Stromal cell of bone marrow (primary cell): Measurements from ENCODE around the gene SCN4B.
A peak's percentile ranks its signal among the peaks of the same experiment; 100 is the strongest.
"Not testable (repeated sequence)": the region's sequence is repeated elsewhere in the genome, so short reads cannot be mapped to it uniquely, and the experiment has no call there.

Source experiments
- DNase-seq: peaks from one replicate; pipeline ENCODE4 v3.0.0-alpha.2; 2012; ENCODE audit warnings: low read depth

The SCN4B gene

GRCh38 chr11:118152552-118153471, at the start of gene SCN4B:
Gene SCN4B, minus strand, starts transcription at chr11:118152823. Its CDS starts 150 bp downstream, at chr11:118152673.
- DNase-seq = no peak

DNA sequence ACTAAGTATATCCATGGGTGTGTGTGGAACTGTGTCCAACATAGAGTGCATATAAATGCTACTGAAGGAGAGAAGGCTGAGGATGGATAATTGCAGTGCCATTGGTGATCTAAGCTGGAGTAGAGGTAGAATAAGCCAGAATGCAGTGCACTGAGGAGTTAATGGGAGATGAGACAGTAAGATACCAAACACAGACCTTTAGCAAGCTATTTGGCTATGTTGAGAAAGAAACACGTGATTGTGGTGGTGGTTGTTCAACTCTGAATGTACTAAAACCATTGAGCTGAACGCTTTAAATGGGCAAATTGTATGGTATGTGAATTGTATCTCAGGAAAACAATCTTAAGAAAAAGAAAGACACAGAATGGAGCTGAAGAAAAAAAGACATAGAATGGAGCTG, 49.3 kb upstream of the SCN4B start:
- no peak for DNase-seq

DNA sequence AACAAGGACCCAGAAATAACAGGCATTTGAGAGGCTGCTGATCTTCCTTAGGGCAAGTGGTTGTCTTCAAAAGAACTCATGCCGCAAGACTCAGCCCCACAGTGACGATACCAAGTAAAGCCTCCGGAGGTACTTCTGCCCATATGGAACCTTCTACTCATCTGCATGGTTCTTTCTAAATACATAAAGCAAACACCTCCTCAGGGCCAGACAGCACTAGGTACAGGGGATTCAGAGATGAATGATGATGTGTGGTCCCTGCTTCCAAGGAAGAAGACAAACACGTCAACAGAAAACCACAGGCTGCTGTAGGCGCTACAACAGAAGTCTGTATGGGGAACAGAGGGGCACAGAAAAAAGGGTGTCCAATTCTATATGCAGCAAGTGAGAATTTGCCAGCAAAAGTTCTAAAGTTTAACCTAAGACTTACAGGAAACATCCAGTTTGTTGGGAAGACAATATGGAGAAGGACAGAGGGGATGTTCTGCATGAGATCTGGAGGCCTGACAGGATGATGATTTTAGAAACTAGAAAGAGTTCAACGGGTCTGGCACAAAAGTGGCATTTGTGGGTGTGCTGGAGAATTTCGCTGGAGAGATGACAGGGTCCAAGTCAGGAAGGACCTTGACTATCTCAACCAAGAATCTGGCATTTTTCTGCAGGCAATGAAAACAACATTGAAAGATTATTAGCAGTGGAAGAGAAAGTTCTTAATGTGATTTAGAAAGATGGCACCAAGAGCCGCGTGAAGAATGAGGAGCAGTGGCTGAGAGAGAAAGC, 48.5 kb upstream of the SCN4B start:
- no peak for DNase-seq

DNA sequence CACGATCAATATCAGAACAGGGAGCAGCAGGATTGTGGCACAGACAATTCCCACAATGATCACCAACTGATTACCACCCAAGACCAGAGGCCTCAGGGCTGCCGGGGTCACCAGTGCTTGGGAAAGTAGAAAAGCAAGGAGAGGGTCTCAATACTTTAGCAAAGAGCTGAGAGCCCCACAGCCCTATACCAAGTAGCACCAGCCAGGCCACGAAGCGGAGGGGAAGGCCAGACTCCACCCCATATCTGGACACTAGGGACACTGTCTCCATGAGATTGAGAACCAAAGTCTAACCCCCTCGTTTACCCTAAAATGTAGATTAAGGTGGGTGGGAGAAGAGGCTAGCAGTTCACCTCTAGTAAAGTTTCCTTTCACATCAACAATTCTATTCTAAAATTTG, 47.9 kb upstream of the SCN4B start:
- DNase-seq = no peak

DNA sequence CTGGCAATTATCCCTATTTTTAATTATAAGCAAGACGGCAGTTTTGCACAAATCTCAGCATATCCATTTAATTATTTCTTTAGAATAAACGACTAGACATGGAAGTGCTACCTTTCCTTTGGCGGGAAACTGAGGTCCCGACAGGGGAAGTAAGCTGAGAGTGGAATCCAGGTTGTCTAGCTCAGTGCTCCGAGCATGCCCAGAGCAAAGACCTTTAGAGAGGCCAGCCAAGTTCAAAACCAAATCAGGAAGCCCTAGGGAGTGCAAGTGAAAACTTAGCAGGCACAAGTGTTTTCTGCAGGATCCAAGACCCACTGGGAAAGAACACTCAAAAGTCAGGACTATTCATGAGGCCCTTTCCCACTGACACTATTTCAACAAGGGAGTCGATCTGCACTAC, 46.5 kb upstream of the SCN4B start:
- no peak for DNase-seq

DNA sequence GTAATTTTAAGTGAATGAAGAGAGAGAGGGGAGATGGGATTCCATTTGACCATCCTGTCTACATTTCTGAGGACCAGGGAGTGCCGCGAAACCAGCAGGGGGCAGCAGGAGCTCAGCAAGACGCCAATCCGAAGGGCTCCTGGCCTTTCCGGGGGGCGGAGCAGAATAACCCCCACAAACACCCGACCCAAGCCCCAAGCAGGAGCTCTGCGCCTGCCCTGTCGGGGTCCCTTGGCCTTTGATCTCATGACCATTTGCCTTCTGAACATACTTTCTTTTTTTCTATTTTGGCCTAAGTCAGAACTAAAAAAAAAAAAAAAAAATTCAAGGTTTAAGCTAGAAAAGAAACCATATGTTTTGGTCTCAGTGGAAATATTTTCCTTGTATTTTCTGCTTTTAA, 45.7 kb upstream of the SCN4B start:
- DNase-seq = peak; percentile 22

GRCh38 chr11:118194835-118195627, 42.4 kb upstream of the SCN4B start:
- peak; percentile 66 for DNase-seq

DNA sequence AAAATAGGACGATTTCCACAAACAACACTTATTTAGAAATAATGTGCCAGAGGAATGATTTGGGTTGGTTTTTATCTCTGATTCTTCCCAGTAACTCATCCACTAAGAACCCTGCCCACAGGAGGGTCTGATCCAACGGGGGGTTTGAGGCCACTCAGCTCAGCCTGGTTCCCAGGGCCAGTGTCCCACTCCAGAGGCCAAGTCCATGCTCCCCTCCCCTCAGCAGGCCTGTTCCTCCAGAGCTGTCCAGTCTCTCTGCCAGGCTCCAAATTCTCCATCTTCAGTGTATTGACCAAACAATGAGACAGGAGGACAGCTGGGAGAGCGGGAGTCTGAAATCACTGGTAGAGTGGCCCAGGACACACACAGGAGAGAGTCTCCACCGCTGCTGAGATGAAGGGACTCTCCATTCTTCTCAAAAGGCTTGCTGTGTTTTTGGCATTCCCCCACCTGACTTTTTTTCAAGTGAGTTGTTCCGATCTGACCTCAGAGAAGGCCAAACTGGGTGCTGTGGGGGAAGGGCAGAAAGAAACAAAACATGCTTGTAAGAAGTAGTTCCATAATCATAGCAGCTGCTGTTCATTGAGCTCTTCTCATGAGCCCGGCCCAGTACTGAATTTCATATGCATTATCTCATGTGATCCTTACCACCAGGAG, 41.4 kb upstream of the SCN4B start:
- no peak for DNase-seq

DNA sequence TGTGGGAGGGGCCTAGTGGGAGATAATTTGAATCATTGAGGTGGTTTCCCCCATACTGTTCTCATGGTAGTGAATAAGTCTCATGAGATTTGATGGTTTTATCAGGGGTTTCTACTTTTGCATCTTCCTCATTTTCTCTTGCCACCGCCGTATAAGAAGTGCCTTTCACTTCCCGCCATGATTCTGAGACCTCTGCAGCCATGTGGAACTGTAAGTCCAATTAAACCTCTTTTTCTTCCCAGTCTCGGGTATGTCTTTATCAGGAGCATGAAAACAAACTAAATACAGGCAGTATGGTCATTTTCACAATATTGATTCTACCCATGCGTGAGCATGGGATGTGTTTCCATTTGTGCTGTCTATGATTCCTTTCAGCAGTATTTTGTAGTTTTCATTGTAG, 40.2 kb upstream of the SCN4B start:
- DNase-seq = not testable (repeated sequence)

- DNase-seq = not testable (repeated sequence)
Measured at GRCh38 chr11:118190942-118191506, 38.4 kb upstream of the SCN4B start.

DNA sequence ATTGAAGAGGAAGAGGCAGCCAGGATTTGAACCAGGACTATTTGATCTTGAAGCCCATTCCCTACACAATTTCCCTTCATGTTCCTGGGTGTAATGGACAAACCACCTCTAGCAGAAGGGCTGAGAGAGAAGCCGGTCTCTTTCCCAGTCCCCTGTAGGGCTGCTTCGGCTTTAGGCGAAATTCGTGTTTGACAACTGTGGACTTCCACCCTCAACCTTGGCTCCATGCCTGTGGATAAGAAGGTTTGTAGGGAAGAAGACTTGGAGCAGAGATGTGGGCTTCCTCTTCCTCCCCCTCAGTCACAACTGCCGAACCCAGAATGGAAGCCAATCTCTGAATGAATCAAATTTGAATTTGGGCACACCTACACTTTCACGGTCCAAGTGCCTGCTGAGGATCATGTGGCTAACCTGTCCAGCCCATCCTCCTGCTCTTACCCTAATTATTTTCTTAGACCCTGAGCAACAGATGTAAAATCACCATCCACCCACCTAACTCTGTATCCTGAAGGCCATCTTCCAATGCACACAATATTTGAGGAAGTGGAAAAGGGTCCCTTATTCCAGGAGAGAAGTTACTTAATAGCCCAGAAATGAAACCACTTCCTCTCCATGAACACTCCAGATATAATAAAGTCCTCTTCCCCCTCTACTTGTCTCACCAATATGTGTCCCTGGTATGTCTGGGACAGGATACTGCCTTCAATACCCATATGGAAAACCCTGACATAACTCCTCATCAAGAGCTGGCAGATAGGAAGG, 33.9 kb upstream of the SCN4B start:
- DNase-seq = no peak

DNA sequence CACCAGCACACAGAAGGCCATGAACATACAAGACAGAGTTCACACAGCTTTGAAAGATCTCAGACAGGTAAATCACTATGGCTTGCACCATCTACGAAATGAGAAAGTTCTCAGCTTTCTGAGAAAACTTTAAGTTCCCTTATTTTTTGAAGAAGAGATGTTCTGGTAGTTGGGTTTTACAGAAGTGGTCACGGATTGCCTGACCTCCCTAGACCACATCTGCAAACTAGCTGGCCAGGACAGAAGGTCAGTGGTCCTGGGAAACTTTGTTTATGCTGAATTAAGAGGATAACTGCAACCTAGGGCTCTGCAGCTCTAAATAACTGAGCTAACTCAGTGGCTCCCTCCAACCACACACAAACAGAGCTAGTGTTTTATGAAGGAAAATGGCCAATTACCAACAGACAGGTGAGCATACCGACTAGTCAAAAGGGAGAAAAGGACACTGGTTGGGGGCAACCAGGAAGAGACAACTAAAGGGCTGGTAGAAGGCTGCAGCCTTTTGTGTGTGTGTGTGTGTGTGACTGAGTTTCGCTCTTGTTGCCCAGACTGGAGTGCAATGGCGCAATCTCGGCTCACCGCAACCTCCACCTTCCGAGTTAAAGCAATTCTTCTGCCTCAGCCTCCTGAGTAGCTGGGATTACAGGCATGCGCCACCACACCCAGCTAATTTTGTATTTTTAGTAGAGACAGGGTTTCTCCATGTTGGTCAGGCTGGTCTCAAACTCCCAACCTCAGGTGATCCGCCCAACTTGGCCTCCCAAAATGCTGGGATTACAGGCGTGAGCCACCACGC, 32.4 kb upstream of the SCN4B start:
- no peak for DNase-seq

GRCh38 chr11:118183691-118184090, 31.1 kb upstream of the SCN4B start:
- DNase-seq = not testable (repeated sequence)

GRCh38 chr11:118180300-118180703, 27.7 kb upstream of the SCN4B start:
- peak; percentile 17 for DNase-seq

DNA sequence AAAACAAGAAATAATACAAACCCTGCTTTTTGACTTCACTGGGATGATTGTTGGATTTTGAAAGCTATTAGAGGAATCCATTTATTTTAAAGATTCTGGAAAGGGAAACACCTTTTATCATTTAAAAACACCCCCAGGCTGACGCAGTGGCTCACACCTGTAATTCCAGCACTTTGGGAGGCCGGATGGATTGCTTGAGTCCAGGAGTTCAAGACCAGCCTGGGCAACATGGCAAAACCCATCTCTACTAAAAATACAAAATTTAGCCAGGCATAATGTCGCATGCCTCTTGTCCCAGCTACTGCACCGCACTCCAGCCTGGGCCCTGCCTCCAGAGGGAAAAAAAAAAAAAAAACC, 24.1 kb upstream of the SCN4B start:
- no peak for DNase-seq

DNA sequence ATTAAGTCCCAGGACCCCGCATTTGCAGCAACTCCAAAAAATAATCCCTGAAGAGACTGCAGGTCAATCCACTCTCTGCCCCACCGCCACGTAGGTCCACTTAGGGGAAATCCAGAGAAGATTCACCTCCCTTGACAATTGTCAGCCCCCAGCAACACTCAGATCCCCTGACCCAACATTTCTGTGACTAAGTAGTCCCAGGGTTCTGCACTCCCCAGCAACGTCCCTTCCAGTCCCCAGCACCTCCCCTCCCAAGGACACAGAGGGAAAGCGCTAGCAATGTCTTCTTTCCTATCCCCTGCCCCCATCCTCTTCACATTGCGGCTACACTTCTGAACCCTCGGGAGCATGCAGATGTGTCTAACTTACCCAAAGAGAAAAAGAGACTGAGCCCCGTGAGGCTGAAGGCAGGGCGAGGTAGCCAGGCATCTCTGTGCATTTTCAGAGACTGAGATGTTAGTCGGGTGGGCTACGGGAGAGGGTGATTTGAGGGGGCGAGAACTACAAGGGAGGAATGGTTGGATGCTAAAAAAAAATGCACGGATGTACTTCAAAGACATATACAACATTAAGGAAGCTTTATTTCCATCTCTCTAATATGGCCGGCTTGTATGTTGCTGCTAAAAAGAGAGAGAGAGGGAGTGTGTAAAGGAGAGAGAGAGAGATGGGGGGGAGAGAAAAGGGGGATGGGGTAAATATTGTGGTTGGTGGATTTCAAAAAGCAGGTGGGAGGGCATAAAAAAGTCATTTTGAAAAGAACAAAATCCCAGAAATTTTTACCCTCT, 23.6 kb upstream of the SCN4B start, which contains the start of gene SCN2B:
Gene SCN2B (minus strand): TSS at position 647 of the 785 bp plus-strand sequence. CDS start 208 bp downstream, at position 439.
- no peak for DNase-seq

GRCh38 chr11:118175031-118175992, 22.7 kb upstream of the SCN4B start:
- DNase-seq = no peak
